Left hindlimb (tissue), 1 donor: ENCODE results near the gene SRGAP1.
A peak's percentile ranks its signal among the peaks of the same experiment; 100 is the strongest.

ENCODE experiments used
- DNase-seq: peaks from one replicate; pipeline ENCODE4 v3.0.0-alpha.2; 2018

SRGAP1 gene

DNA sequence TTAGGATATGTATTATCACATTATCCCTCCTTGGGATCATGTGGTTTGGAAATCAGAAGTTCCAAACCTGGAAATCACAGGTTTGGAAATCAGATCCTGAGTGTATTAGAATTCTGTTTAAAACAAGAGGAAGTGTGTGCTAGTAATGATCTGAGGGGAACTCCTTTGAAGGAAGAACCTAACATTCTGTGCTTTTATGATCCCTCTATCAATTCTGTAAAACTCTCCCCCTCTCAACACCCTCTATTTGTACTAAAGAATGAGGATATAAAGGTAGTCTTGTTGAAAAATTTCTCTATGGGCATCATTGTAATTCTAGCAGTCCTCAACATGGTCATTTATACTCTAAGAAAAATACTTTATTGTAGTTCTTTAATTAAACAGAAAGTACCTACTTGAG lies 97.4 kb downstream of the SRGAP1 start:
- no peak for DNase-seq

DNA sequence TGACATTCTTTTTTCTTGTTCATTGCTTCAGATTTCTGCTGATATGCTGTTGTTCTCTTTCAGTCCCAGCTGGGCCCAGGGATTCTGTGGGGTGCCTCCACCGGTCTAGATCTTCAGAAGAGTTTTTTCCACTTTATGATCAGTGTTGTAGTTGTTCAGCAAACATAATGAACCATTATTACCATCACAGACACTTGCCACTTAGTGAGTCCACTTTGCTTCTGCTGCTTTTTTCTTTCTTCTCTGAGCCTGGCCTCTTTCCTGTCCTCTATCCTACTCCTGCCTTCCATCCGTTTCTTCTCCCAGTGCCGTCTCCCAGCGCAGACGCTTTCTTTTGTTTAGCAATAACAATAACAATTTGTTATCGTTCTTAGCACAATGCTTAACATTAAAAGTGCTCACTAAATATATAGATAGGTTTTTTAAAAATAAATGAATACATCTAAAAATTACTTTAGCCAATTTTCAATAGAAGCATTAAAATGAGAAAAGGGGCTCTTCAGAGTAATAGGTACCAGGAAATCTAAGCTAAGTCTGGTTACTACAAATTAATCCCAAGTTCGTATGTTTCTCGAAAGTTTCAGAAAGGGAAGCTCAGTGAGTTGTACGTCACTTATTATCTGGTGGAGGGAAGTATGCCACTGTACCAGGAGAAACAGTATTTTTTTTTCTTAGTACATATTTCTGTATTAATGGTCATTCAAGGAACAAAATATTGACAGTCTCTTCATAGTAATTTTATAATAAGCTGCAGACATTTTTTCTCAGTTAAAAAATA lies 98.2 kb downstream of the SRGAP1 start:
- DNase-seq: no peak

DNA sequence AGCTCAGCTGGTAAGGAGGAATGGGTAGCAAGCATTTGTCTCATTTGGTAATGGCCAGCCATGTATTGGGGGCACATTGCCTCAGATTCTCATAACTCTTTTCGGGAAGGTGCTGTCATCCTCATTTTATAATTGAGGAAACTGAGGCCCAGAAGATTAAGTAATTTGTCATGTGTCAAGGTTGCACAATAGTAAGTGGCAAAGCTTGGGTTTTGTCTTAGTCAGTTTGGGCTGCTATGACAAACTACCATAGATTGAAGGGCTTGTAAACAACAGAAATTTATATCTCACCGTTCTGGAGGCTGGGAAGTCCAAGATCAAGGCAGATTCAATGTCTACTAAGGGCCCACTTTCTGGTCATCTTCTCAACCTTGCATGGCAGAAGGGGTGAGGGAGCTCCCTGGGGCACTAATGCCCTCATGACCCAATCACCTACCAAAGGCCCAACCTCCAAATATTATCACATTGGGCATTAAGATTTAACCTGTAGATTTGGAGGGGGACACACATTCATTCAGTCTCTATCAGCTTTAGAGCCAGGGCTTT lies 99.6 kb downstream of the SRGAP1 start:
- no peak for DNase-seq

DNA sequence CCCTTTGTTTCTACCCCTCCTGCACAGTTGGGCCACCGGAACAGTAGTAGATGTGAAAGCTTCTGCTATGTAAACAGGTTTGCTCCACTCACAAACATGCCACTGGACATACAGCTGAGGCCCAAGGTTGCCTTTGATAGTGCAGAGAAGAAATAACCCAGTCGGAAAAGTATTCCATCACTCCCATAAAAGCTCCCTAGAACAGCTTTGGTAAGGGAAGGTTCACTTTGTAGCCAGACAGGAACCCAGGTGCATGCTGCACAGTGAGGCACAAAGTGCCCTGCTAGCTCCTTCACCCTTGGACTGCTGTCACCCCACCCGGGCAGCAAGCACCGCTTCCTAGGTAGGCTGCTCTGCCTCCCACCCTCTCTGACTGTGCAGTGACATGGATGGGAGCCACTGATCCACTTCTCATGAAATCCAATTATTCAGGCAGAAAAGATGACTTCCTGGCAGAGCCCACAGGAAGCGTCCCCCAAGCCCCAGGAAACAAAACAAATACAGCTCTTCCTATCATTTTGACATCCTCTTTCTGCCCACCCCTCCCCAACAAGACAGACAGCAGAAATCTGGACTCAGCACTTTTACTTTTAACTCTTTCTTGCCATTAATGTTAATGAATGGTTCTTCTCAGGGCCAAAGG lies 100.2 kb downstream of the SRGAP1 start:
- DNase-seq: no peak

DNA sequence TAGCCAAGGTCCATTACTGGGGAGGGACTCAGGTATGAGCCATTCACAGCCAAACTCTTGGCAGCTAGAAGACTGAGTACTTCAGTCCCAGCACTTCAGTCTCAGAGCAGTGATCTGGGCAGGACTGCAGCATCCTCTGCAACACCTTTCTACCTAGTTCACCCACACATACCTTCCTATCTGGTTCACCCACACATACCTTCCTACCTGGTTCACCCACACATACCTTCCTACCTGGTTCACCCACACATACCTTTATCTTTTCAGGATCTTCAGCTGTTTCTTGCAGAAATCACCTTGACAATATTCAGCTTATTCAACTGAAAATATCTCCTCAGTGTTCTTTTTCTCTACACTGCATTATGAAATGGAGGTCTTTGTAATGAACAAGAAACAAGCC lies 101.3 kb downstream of the SRGAP1 start:
- DNase-seq: no peak

DNA sequence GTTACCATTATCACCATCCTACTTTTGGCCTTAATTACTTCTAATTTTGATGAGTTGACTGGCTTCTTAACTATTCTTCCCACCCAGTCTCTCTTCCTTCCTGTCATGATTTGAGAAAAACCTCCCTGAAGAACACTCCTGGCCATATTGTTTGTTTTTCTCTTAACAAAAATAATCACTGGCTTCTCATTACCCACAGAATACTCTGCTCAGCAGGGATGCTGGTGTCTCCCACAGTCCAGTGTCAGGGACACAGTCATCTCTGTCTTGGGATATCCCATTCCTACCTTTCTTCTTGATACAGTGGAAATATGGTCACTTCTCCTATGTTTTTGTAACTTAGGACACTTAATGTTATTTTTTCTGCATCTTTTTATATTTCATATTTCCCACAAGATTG lies 103.7 kb downstream of the SRGAP1 start:
- no peak for DNase-seq

DNA sequence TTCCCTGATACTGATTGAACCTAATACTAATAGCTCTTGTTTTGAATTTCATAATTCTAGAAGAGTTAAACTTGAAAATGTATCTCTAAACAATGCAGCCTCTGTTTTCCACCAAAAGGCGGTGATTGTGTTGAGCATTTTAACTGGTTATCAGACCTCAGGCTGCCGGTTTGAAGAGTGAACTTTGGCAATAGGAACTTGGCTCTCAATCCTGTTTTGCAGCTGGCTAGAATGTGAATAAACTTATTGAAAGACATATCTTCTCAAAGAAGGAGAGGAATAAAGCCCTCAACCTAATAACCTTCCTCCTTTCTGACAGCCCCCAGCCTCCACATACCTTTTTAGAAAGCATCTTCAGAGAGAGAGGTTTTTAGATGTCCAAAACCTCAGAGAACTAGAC lies 105.4 kb downstream of the SRGAP1 start:
- no peak for DNase-seq

DNA sequence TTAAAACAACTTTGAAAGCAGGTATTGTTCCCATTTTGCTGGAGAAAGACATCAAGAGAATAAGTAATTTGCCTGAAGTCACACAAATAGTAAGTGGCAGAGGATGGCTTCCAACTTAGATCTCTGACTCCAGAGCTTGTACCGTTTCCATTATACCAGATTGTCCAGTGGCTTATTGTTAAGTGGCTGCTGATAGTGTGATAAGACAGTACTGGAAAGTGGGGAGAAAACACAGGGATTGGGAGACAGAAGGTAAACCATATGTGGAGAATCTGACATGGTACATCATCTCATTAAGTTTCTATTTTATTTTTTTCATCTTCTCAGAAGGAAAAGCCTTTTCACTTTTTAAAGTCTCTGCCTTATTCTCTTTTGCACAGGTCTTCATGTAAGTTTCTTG lies 108.5 kb downstream of the SRGAP1 start:
- DNase-seq: no peak

DNA sequence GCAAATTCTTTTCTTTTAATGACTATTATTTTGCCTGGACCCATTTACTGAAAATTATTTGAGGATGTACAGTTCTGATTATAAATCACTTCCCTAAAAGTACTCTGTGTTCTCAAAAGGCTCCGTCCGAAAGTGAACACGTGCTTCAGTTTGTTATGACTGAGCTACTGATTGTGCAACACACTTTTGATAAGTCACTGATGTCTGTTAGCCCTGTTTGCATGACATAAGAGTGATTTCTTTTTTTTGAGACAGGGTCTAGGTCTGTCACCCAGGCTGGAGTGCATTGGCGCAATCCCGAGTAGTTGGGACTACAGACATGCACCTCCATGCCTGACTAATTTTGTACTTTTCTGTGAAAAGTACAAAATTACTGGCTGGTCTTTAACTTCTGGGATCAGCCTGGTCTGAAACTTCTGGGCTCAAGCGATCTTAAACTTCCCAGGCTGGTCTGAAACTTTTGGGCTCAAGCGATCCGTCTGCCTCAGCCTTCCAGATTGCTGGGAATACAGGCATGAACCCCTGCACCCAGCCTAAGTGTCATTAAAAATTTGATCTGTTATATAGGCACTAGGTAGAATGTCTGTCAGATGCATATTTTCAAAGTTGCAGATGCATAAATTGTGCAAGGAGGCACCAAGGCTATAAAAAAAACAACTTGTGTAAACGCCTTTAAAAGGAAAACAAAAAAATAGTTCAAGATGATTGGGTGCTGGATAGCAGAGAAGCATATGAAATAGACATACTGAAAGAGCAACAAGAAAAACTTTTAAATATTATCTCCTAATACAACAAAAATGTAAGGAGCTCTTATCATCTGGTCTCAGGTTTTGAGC lies 111.5 kb downstream of the SRGAP1 start:
- no peak for DNase-seq

DNA sequence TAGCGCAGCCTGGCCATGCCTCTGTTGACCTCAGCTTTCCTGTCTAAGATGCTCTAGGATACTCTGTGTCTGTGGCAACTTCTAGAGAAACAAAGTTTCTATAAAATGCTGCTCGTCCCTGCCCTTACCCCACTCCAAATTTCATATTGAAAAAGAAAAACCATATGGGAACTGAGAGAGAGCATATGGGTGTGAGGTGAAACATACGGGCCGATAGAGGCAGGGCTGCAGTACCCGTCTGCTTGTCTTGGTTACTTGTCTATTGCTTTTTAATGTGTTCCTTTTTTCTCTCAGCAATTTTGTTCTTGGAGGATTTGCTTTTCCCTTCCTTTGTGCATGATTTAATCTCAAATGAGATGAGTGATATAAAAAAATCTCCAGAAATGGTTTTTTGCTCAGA lies 113.0 kb downstream of the SRGAP1 start:
- no peak for DNase-seq

DNA sequence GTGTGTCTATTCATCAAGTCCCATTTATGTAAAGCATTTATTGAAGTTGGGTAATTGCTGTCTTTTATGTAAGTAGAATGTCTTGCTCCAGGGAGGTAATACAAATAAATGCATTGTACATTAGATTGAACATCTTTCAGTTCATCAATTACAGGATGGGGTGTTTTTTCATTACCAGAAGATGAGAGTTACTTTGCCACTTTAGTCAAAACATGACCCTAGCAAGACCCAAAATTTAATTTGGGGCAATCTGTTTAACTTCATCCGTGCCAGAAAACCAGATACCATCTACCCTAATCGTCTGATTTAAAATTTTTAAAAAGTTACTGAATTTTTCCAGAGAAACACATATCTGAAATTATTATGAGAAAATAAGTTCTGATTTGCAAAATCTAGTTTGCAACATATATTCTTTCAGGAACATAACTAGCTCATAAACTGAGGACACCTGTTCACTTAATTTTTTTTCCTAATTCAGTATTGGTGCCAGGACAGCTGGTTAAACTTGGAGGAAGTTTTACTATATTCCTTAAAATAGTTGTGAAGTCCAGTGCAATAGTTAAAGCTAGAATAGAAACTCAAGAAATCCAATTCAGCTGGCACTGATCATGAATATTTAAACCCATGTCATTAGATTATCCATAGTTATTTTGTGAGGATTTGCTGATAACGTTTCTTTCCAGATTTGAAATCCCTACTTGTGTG lies 114.5 kb downstream of the SRGAP1 start:
- DNase-seq: no peak

DNA sequence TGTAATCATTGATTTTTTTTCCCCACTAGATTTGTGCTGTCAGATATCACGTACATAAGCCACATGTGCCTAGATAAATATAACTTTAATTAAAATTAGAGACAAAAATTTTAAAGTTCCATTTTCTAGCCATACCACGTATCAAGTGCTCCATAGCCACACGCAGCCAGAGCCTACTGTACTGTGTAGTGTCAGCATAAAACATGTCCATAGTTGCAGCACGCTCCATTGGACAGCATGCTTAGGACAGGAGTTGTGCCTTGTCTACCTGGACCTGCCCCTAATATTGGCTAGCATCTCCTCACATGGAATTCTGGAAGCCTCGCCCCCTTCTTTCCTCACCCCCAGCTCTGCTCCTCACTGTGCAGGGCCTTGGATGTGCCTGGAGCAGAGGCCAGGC lies 116.5 kb downstream of the SRGAP1 start:
- DNase-seq: no peak

DNA sequence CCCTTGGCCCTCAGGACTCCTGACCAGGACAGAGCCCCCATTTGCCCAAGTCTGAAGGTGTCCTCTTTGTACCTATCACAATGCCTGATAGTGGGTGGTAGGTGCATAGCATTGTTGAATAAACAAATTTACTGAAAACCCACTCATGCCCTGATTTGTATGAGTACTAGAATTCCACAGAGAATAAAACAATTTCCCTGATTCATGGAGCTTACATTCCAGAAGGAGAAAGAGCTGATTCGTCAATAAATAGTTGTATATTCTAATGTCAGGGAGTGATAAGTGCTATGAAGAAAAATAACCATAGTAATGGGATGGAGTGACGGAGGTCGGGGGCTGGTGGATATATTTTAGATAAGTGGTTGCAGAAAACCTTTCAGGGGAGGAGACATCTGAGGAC lies 117.0 kb downstream of the SRGAP1 start:
- no peak for DNase-seq

DNA sequence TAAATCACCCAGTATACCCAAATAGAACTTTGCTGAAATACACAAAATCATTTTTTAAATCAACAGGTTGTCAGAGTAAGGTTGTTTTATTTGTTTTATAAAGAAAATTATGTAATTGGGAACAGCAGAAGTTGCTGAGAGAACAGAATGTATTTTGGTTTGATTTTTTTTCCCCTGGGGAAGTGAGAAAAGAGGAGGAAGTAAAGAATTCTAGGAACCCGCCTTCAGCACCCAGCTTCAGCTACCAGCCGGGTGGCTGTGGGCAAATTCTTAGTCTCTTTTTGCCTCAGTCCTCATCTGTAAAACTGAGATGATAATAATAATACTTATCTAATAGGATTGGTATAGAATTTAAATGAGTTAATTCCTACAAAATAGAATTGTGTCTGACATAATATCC lies 119.4 kb downstream of the SRGAP1 start:
- no peak for DNase-seq

DNA sequence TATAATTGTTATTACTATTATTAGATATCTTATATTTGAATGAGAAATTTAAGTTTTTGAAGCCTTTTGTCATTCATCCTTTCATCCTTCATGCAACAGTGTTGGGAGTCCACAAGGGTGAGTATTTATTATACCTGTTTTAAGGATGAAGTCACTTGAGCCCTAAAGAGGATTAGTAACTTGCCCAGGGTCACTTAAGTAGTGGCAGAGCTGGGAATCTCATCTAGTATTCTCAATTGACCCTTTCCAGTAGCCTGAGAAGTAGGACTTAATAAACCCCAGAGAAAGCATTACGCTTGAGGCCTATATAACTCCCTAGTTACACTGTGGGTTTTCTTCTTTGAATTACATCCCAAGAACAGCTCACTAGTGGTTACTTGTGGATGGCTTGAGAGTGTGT lies 119.8 kb downstream of the SRGAP1 start:
- DNase-seq: no peak

DNA sequence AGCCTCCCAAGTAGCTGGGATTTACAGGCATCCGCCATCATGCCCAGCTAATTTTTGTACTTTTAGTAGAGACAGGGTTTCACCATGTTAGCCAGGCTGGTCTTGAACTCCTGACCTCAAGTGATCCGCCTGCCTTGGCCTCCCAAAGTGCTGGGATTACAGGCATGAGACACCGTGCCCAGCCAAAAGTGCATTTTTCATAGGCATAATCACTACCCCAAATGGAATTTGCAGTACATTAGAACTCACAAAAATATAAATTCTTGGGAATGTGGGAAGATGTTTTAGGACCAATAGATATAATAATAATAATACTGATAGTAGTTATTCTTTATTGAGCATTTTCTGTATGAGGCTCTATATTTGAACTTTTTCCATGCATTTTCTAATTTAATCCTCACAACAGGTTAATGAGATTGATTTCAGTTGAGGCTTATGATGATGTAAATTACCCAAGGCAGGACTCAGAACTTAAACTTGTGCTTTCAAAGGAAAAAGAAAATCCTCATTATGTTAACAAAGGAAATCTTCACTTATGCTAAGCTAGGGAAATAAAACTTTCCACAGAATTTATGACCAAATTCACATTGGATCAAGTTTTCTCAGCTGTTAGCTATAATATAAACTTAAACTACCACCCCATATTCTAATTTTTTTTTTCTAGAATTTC lies 121.6 kb downstream of the SRGAP1 start:
- no peak for DNase-seq

DNA sequence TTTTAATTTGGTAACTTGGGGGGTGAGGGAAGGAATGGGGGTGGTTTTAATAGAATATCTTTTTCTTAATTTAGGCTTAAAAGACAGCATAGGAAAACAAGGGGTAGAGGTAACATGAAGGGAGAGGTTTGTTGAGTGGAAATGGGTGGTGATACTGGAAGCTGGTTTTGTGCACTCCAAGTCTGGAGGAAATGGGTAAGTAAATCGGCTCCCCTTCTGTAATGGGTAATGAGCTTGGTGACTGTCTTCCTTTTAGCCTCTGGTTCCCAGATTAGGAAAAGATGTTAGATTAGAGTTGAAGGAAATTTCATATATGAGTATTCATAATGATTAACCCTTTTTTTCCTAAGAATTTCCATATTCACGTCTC lies 122.1 kb downstream of the SRGAP1 start:
- DNase-seq: no peak

DNA sequence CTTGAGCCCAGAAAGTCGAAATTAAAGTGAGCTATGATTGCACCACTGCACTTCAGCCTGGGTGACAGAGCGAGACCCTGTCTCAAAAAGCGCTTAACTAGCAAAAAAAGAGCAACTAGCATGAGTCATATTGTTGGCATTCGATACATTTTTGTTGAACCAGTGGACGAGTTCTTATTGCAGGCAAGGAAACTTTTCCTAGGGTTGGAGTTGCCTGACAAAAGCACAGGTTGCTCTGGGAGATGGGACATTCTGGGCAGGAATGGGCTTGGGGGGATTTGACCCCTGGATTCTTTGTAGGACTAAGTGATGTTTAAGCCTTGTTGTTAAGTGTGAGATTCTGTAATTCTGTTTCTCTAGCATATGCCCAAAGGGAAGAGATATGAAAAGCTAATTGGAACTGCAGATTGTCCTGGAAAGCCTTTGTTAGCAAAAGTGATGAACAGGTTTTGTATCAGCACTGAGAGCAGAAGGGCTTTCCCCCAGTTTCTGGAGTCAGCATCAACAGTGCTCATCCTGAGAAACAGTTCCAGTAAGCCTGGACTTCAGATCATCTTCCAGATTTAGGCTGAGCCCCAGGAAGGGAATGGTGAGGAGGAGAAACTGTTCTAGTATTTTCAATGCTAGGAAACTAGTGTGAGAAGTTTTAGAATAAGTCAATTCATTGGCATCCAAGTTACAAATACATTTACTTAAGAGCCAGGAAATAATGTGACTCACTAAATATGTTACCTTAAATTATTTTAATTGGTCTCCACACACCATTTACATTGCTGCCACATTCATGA lies 123.1 kb downstream of the SRGAP1 start:
- no peak for DNase-seq

DNA sequence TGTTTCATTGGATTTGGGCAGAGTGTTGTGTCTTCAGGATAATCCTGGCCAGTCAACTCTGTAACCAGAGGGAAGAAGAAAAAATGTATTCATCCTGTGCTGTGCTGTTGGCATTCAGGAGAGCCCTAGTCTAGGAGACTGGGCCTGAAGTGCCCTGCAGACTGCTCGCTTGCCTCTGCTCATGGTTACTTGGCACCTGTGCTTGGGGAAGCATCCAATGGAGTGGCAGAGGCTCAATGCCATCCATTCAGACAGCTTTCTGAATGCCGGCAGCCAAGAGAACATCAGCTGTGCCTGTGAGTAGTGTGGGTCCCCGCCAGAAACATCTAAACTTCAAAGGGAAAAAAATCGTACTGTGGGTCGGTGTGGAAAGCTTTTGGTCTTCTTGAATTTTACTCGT lies 124.2 kb downstream of the SRGAP1 start:
- peak; percentile 66 for DNase-seq

DNA sequence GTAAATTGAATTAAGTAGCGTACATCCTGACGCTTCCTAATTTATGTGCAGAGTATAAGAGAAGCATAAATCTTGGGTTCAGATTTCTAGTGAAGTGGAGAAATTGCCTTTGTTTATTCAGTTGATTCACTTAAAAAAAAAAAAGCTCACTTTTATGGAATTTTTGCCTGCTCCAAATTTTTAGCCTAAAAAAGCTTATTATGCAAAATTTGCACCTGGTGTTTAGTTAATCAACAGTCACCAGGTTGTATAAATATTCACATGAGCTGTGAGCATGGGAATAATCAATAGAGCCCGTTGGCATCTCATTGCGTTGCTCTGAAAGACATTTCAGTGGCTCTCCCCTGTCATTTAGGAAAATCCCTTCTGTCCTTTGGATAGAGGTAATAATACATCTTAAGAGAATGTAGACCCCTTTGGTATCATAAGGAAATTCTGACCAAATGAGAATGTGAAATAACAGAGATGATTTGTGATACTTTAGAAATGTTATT lies 132.4 kb downstream of the SRGAP1 start:
- no peak for DNase-seq

DNA sequence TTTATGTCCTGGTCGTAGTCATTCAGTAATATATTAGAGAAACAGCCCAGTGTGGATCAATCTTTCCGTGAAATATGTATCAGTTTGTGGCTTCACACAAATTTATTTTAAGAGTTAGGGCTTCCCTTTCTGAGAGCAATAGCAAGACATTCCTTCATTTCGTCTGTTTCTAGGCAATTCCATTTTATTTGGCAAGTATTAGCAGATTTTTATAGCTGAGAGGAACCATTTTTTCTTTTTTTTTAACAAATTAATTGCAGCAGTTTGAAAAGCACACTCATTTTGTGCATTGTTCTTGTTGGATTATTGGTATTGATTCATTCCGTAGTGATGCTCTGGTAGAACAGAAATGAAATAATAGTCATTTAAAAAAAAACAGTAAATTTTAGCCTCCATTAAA lies 132.9 kb downstream of the SRGAP1 start:
- no peak for DNase-seq
